NB4 (cell line): ENCODE measurements around the gene ACTL7B.

Experiments used
- CTCF ChIP-seq: IDR thresholded peaks from one replicate; pipeline ENCODE4 v1.5.1; 2012; ENCODE audit warnings: low read depth, low read length
- POLR2A ChIP-seq: IDR thresholded peaks from 2 replicates; pipeline ENCODE4 v1.6.1; 2011; ENCODE audit warnings: mild to moderate bottlenecking; ENCODE audit not compliant: insufficient read length; ENCODE audit errors: extremely low read depth

GRCh38 chr9:108864446-108864845 is 8.7 kb upstream of the ACTL7B start:
- TF ChIP-seq CTCF = no peak
- TF ChIP-seq POLR2A = no peak
